Erythroblast (primary cell): Measurements from ENCODE around the gene ADIPOR2.

Experiments used
- GATA1 ChIP-seq: IDR thresholded peaks from 2 replicates; pipeline ENCODE4 v1.6.1; 2011; ENCODE audit warnings: low read depth, mild to moderate bottlenecking, control low read depth, low read length, moderate library complexity
- POLR2A ChIP-seq: IDR thresholded peaks from 2 replicates; pipeline ENCODE4 v1.6.1; 2011; ENCODE audit warnings: mild to moderate bottlenecking, low read length

GRCh38 chr12:1761857-1762256, 71.0 kb downstream of the ADIPOR2 start:
- no peak for TF ChIP-seq POLR2A
- no peak for TF ChIP-seq GATA1
